Measurements from ENCODE around the gene SORBS2.

Gene SORBS2

DNA sequence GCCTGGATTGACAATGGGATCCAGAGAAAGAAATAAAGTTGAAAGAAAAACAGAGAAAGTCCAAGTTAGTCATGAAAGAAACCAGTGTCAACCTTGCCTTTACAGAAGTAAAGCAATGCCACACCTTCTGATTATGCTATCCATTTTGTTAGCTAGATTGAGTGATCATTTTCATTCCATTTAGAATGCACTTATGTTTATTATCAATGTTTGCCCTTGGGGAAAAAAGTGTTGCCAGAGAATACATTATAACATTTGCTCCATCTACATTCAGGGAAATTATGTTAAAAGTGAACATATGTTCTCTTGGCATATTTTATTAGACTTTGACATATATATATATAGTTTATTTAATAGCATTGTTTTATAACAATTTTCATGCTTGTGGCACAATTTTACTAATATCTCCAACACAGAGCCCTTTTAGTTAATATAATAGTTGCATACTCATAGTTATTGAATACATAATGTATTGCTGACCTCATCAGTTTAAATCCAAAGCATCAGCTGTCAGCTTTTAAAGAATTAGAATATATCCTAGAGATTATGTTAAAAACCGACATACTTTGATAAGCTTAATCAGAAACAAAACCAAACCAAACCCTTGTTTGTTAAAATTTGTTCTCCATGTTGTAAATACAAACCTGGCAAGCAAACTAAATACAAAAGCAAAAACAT lies 134.2 kb downstream of the SORBS2 start:
- peaks cover 0 to 9% of the 10 kb centered on the region in 2 donors for H3K9me3 Mint-ChIP-seq
- no peak overlapping the region for H3K4me3 Mint-ChIP-seq
- no peak for DNase-seq
- H3K27me3 Mint-ChIP-seq, result peaks cover 9% of the 10 kb centered on the region
- ATAC-seq, result no peak
- no peaks in the 10 kb centered on the region for H3K4me1 Mint-ChIP-seq
- no peak overlapping the region for H3K27ac Mint-ChIP-seq

DNA sequence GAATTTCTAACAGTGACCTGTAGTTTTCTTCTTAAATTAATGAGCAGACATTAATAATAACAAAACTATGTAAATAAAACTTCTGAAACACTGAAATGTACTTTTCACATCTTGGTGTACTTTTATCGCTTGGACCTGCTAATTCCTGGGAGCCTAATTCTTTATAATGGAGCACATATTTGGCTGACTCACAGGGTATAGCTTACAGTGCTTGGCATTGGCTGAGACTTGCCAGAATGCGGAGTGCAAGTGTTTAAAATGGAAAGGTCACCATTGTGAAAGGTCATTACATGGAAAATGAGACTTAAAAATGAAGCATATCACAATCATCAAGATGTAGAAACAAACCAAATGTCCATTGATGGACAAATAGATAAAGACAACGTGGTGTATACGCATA lies 139.4 kb downstream of the SORBS2 start:
- Mint-ChIP-seq H3K27ac (no peak overlapping the region), H3K4me1 (no peaks in the 10 kb centered on the region), H3K27me3 (peaks cover 8% of the 10 kb centered on the region), H3K9me3 (peaks cover 0 to 9% of the 10 kb centered on the region in 2 donors), H3K4me3 (no peak overlapping the region)
- DNase-seq (no peak), ATAC-seq (no peak)

DNA sequence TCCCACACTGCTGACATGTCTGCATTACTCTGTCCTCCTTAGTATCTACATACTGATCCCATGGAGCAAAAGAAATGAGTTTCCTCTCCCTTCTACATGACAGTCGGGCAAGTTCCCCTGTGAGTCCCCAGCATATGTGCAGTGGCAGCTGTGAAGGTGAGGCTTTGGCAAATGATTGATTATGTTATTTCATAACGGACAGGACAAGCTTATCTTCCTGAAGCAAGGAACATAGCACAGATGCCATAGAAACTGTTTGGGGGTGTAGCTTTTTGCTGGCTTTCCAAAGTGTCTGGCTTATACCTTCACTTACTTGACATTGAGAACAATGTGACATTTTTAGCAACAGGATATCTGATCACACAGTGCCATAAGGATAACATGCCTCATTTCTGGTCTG lies 139.8 kb downstream of the SORBS2 start:
- Mint-ChIP-seq H3K27ac (no peak overlapping the region), H3K27me3 (peaks cover 9% of the 10 kb centered on the region), H3K4me1 (no peaks in the 10 kb centered on the region), H3K4me3 (no peak overlapping the region), H3K9me3 (peaks cover 0 to 9% of the 10 kb centered on the region in 2 donors)
- no peak for DNase-seq
- ATAC-seq, result no peak

DNA sequence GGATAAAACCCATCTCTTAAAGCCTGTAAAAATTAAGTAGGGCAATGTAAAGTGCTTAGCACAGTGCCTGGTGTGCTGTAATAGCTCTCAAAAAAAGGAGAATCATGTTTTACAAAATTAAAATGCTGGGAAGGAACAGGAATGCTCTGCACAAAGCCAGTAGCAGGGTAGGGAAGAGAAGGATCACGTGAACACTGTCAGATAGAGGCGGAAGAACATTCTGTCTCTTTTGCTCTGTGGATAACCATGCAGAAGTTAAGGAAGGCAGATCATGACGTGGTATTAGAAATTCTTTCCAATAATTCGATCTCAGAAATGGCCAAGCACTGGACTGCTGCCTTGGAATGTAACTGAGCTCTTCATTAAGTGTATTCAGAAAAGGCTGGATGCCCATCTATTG lies 140.5 kb downstream of the SORBS2 start:
- Mint-ChIP-seq H3K4me3 (no peak overlapping the region), H3K4me1 (no peaks in the 10 kb centered on the region), H3K27ac (no peak overlapping the region), H3K27me3 (peaks cover 15% of the 10 kb centered on the region), H3K9me3 (peaks cover 0 to 9% of the 10 kb centered on the region in 2 donors)
- DNase-seq (no peak), ATAC-seq (no peak)

DNA sequence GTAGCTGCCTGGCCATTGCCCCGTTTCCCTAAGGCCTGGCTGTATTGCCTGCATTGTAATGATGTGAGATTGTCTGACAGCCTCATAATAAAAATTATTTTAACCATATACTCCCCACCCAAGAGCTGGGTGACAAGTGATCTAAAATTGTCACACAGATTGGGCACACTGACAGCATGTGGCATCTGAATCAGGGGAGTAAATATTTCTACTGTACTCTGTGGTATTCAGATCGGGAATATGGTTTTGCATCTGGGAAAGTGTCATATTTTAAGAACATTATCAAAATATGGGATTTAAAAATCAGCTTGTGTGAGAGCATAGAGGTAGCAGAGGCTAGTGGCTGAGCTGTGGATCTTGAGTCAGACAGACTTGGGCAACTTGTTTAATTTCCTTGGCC lies 140.9 kb downstream of the SORBS2 start:
- H3K4me1 Mint-ChIP-seq, result no peaks in the 10 kb centered on the region
- H3K9me3 Mint-ChIP-seq, result peaks cover 0 to 9% of the 10 kb centered on the region in 2 donors
- H3K27me3 Mint-ChIP-seq, result peaks cover 15% of the 10 kb centered on the region
- ATAC-seq, result no peak
- no peak overlapping the region for H3K27ac Mint-ChIP-seq
- no peak for DNase-seq
- H3K4me3 Mint-ChIP-seq, result no peak overlapping the region

DNA sequence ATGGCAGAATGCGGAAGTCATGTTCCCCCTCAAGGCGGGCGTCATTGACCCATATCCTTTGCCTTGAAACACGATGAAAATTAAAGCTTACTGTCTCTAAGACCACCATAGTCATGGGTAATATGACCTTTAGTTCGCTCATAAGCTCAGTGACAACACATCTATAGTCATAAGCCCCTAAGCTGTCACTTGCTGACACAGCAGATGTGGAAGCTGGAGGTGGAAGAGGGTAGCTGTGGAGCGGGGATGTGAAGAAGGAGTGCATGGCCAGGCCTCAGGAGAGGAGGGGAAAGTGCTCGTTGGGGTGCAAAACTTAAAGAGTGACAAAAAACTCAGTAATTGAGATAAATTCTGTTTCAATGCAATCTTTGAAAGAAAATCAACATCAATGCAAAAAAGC lies 142.7 kb downstream of the SORBS2 start:
- H3K27ac Mint-ChIP-seq, result no peak overlapping the region
- no peak for DNase-seq
- ATAC-seq, result no peak
- H3K9me3 Mint-ChIP-seq, result peaks cover 0 to 3% of the 10 kb centered on the region in 2 donors
- H3K4me1 Mint-ChIP-seq, result no peaks in the 10 kb centered on the region
- peaks cover 15% of the 10 kb centered on the region for H3K27me3 Mint-ChIP-seq
- no peak overlapping the region for H3K4me3 Mint-ChIP-seq

DNA sequence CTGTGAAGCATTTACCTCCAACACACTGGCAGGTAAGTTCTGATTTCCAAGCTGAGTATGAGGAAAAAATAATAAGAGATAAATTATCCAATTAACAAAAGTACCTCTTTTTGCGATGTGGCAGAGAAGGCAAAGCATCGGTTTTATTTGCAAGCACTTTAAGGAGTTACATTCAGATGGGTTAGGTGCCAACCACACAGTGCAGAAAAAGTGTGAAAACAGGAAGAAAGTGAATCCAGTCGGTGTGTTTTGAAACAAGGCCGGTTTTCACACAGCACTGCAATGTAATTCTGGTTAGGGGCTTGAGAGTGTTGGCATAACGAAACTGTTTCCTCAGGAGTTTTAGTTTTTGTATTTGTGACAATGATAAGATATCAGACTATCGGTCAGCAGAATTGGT lies 145.8 kb downstream of the SORBS2 start:
- H3K27me3 Mint-ChIP-seq, result peaks cover 15% of the 10 kb centered on the region
- DNase-seq, result no peak
- ATAC-seq, result no peak
- no peak overlapping the region for H3K27ac Mint-ChIP-seq
- H3K9me3 Mint-ChIP-seq, result no peaks in the 10 kb centered on the region
- H3K4me1 Mint-ChIP-seq, result no peaks in the 10 kb centered on the region
- H3K4me3 Mint-ChIP-seq, result no peak overlapping the region

DNA sequence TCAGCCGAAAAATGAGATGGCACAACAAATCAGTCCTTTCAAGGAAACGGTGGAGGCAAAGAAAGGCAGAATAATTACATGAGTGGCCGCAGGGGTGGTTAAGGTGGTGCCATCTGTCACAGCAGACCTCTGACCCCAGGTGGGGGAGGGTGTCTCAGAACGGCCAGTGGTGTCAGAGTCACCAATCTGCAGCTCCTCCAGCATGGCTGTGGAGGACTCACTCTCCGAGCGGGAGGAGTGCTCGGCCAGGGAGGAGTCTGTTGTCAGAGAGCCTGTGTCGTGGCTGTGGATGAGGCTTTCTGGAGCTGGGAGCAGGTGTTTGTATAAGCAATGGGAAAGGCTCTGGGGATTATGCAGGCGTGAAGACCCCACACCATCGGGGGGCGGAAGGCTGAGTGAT lies 146.3 kb downstream of the SORBS2 start:
- H3K9me3 Mint-ChIP-seq, result no peaks in the 10 kb centered on the region
- no peak overlapping the region for H3K4me3 Mint-ChIP-seq
- no peaks in the 10 kb centered on the region for H3K4me1 Mint-ChIP-seq
- DNase-seq (no peak), ATAC-seq (no peak)
- no peak overlapping the region for H3K27ac Mint-ChIP-seq
- peaks cover 15% of the 10 kb centered on the region for H3K27me3 Mint-ChIP-seq

DNA sequence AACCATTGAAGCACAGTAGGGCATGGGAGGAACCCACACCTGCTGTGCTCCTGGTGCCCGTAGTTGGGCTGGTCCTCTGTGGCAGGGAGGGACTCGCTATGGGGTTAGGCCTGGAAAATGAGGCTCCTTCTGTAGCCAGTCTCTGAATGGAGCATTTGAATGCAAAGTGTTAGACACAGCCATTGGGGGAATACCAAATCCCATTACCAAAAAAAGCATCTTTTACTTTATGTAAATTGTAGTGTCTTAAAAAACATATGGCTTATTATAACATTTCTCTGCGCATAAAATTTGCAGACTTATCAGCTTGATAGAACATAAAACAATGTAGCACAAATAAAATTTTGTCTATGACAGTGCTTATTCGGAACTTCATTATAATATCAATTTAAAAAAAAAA lies 147.5 kb downstream of the SORBS2 start:
- no peaks in the 10 kb centered on the region for H3K4me1 Mint-ChIP-seq
- ATAC-seq (no peak), DNase-seq (no peak)
- no peaks in the 10 kb centered on the region for H3K9me3 Mint-ChIP-seq
- H3K4me3 Mint-ChIP-seq, result no peak overlapping the region
- peaks cover 15% of the 10 kb centered on the region for H3K27me3 Mint-ChIP-seq
- H3K27ac Mint-ChIP-seq, result no peak overlapping the region

DNA sequence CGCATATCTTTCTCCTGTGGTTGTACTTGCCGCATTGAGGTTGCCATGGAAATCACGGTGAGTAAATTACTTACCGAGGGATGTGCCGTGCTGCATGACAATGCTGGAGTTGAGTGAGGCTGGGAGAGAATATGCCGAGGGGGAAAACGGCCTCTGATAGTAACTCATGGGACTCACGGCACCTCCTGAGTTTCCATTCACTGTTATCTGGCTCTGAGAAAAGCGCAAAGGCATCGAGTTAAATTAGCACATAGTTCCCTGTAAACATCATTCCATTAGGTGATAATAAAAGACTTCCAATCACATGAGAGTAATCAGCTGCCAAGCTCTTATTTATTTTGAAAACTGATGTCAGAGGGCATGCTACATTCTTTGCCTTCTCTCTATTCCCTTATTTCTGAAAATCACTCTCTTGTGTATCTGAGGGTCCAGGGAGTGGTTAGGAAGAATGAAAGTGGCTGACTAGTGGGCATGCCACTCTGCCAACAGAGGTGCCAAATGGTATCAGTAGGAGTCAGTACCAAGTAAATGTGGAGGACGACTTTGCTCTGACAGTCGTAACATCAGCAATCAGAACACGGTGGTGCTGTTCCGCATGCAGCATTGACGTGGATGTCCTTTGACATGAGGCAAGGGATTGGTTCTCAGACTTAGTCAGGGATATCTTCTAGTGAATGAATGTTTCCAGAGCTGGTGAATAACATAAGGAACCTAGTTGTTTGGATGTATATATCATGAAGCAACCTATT lies 149.8 kb downstream of the SORBS2 start:
- Mint-ChIP-seq H3K9me3 (no peaks in the 10 kb centered on the region), H3K27ac (no peak overlapping the region), H3K27me3 (peaks cover 7% of the 10 kb centered on the region), H3K4me1 (no peaks in the 10 kb centered on the region), H3K4me3 (no peak overlapping the region)
- ATAC-seq (no peak), DNase-seq (no peak)

DNA sequence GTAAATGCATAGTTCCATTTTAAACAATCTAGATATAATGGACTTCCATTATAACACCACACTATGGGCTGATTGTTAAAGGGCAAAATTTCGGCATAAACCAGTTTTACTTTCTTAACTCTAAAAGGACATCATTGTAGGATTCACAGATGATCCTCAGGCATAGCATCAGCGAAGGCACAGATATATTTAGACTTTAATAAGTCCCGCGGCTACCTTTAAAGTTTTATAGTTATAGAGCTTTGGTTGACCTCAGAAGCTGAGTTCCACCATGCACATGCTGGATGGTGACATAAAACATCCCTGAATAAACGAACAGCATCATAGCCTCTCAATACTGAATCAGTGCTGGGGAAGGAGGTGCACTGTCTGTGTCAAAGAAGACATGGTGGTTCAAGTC lies 151.7 kb downstream of the SORBS2 start:
- no peaks in the 10 kb centered on the region for H3K27me3 Mint-ChIP-seq
- no peak for DNase-seq
- no peaks in the 10 kb centered on the region for H3K4me1 Mint-ChIP-seq
- H3K27ac Mint-ChIP-seq, result no peak overlapping the region
- no peaks in the 10 kb centered on the region for H3K9me3 Mint-ChIP-seq
- H3K4me3 Mint-ChIP-seq, result no peak overlapping the region
- no peak for ATAC-seq

DNA sequence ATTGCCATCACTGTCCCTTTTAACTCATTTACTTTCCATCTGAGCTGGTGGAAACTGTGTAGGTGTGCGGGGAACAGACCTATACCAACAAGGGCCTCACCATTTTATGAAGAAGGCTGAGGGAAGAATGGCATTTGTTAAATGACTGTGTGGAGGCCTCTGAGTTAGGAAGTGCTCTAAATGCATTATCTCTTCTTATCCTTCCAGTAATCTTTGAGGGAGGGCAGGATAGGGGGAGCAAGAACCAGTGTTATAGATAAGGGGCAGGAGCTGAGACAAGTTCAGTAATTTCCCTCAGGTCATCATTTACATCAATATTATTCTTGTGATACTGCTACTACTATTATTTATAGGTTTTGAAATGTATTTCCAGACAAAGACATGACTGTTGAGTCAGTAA lies 154.3 kb downstream of the SORBS2 start:
- no peaks in the 10 kb centered on the region for H3K4me1 Mint-ChIP-seq
- no peaks in the 10 kb centered on the region for H3K9me3 Mint-ChIP-seq
- DNase-seq (no peak), ATAC-seq (no peak)
- H3K27me3 Mint-ChIP-seq, result no peaks in the 10 kb centered on the region
- no peak overlapping the region for H3K4me3 Mint-ChIP-seq
- no peak overlapping the region for H3K27ac Mint-ChIP-seq

DNA sequence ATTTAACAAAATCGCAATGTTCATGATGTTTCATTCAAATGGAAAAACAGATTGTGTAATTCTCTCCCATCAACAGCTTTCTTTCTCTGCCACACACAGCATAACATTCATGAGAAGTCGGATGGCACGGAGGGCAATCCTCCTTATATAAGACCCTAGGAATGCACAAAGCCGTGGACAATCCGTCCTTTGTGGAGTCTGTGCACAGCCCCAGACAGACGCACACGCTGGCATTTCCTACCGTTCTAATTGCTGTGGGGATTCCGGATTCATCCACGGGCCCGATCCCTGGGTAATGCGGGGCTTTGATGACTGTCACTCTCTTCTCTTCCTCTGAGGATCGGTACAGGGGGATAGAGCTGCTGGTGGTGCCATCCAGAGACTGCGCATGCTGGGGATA lies 154.8 kb downstream of the SORBS2 start:
- Mint-ChIP-seq H3K4me1 (no peaks in the 10 kb centered on the region), H3K27me3 (no peaks in the 10 kb centered on the region), H3K27ac (no peak overlapping the region), H3K4me3 (no peak overlapping the region), H3K9me3 (no peaks in the 10 kb centered on the region)
- ATAC-seq (no peak), DNase-seq (no peak)

DNA sequence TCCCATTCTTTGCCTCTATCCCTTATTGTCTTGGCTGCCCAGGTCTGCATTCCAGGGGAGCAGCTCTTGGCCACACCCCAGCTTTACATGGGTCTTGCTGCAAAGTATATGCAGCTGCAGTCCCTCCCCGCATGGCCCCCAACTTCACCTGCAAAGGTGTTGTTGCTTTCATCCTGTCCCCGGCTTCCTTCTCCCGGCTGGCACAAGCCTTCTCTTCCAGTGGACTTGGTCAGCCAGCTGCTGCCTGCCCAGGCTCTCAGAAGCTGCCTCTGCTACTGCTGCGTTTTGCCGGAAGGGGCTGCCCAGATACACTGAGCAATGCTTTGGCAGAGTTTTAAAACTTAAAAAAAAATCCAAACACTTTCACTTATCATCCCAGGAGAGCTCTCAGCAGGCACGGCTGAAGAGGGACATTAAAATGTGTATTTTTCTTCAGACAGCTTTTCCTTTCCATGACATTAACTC lies 155.5 kb downstream of the SORBS2 start:
- DNase-seq (no peak), ATAC-seq (no peak)
- Mint-ChIP-seq H3K27me3 (no peaks in the 10 kb centered on the region), H3K4me3 (no peak overlapping the region), H3K27ac (peak overlapping the region in 1 of 2 donors; percentile 59), H3K9me3 (no peaks in the 10 kb centered on the region), H3K4me1 (no peaks in the 10 kb centered on the region)

DNA sequence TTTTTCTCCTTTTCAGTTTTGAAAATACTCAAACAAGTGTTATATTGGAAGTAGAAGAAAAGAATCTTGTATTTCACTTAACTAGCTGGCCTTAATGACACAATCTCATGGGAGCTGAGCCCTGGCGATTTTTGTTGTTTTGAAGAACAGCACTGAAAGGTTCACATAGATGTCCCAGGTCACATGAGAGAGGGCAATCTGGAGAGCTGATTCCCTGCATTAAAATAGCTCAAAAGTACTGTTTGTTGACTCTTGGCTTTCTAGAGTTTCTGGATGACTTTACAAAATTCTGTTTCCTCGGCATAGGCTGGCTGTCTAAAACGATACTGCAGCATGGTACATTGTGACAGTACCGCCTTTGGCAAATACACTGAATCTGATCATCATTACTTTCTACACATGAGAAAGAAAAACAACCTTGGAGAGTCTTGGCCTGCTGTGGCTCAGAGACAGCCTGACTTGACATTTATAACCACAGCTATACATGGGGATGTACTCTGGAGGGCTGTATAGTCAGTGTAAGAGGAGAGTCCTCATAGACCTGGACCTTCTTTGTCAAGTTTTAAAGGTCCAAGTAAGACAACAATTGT lies 156.9 kb downstream of the SORBS2 start:
- ATAC-seq (no peak), DNase-seq (no peak)
- Mint-ChIP-seq H3K4me3 (no peak overlapping the region), H3K9me3 (no peaks in the 10 kb centered on the region), H3K4me1 (no peaks in the 10 kb centered on the region), H3K27me3 (no peaks in the 10 kb centered on the region), H3K27ac (no peak overlapping the region)

DNA sequence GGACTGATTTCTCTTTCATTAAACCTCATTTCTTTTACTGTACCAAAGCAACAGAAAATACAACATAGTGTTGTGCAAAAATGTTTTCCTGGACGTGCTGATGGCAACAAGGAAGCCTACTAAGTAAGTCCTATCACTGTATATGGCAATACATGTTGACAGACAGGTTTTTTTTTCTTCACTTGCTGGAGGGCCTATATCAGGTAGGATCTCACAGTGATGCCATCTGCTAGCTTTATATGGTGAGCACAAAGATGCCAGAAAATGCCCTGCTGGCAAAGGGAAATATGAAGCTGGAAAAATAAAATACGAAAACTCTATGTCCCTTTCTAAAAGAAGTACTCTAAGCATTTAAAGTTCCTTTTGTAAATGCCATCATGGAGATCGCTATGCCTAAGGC lies 157.7 kb downstream of the SORBS2 start:
- H3K4me1 Mint-ChIP-seq, result no peaks in the 10 kb centered on the region
- H3K4me3 Mint-ChIP-seq, result no peak overlapping the region
- ATAC-seq (no peak), DNase-seq (no peak)
- H3K9me3 Mint-ChIP-seq, result no peaks in the 10 kb centered on the region
- peaks cover 1% of the 10 kb centered on the region for H3K27me3 Mint-ChIP-seq
- H3K27ac Mint-ChIP-seq, result no peak overlapping the region
